ENCODE results near the gene SCART1.
"Not testable (repeated sequence)": the region's sequence is repeated elsewhere in the genome, so short reads cannot be mapped to it uniquely, and the experiment has no call there.

- not testable (repeated sequence) for TF ChIP-seq CTCF, POLR2A (IDR thresholded peaks at IDR 0.05)
Measured at GRCh38 chr10:133431888-133432613, 21.7 kb upstream of the SCART1 start.

All from prostate gland (tissue), 2 donors.